ENCODE measurements around the gene NUMB. TPM values are rescaled to one million over a fixed set of nuclear protein-coding genes. Genes with fewer than 3 reads are reported as not detected.

The NUMB gene
- polyA plus RNA-seq, 3 donors, result 85.0 to 86.4 (median 85.3) TPM

DNA sequence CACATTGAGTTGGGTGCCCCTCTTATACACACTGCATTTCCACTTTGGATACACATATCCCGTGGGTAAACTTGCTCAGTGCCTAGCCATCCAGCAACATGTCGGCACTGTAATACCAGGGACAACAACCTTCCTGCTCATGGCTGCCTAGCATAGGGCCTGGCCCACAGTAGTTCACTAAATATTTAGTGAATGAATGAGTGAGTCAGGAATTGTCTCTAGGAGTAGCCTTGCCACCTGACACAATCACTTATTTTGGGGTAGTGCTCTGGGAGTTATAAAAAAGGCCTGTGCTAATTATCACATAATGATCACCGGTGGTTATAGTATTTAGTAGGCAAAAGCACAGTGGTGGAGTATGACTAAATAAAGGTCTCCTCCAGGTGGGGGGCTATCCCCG is 8.5 kb upstream of the NUMB start:
- DNase-seq (ENCODE audit: low read depth in 3 of 3, low spot score in 2 of 3), result no peak

DNA sequence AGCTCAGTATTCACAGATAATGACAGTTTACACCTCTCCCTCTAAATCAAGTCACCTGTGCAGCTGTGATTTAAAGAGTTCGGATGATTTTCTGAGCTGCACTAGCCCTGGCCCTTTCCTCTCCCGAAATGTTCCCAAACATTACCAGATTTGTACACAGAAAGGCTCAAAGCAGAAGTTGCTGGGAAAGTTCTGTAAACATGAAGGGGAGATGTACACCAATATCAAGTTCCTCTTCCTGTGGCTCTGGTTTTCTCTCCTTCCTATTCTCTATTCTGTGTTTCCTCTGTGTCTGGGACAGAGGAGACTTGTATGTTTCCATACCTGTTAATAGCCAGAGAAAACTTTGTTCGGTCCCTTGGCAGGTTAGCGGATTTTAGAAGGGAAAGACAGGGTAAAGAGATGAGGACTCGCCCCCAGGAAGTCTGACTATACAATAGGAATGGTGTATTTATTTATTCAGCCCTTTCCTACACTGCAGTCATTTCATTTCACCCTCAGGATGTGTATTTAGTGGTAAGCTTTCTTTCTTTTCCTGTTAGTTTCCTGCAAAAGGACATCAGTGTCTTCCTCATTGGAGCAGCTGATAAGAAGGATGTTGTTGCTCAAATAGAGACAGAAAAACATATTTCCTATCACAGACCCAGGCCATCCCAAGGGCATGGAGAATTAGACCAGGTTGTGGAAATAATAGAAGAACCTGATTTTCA is 7.6 kb upstream of the NUMB start:
- no peak for DNase-seq (ENCODE audit: low read depth in 3 of 3, low spot score in 2 of 3)

DNA sequence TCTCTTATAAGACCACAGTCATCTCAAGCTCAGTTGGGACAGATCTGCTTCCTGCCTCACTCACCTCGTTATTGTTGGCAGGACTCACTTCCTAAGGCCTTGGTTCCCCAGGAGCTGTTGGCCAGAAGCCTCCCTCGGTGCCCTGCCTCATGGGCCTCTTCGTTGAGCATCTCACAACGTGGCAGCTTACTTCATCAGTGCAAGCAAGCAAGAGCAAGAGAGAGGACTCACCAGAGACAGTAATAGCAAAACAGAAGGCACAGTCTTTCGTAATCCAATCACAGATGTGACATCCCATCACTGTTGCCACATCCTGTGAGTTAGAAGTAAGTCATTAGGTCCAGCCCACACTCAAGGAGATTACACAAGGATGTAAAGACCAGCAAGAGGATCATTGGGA is 5.1 kb upstream of the NUMB start:
- no peak for DNase-seq (ENCODE audit: low read depth in 3 of 3, low spot score in 2 of 3)

- DNase-seq (ENCODE audit: low read depth in 3 of 3, low spot score in 2 of 3), result no peak
These were observed 4.5 kb upstream of the NUMB start for GRCh38 chr14:73462815-73463214.

DNA sequence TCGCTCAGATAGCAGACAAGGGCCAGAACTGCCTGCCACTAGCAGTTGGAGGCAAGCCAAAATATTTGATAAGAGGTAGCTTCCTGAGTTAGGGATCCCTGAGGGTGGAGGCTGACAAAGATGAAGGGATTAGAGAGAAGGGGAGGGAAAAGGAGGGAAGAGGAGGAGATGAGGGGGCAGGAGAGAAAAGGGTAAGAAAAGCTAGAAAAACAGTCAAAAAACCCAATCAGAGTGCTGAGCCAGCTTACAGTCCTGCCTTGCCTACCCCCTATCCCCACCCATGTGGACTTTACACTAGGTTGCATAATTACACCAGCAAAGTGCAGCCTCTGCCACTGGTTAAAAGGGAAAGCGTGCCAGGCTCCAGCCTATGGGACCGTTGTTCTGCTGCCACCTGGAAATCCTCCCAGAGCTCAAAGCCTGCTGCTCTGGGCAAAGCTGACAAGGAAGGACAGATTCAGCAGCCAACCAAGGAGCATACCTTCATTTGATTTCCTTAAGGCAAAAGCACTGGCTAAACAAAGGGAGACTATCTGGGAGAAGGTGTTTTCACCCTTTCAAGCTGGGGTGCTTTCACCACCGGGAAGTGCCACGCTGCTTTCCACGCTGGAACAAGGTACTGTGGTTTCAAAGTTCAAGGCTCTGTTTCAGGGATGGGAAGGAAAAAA is 3.8 kb upstream of the NUMB start:
- DNase-seq (ENCODE audit: low read depth in 3 of 3, low spot score in 2 of 3), result no peak

GRCh38 chr14:73461478-73462047 is 3.2 kb upstream of the NUMB start:
- DNase-seq (ENCODE audit: low read depth in 3 of 3, low spot score in 2 of 3), result no peak

DNA sequence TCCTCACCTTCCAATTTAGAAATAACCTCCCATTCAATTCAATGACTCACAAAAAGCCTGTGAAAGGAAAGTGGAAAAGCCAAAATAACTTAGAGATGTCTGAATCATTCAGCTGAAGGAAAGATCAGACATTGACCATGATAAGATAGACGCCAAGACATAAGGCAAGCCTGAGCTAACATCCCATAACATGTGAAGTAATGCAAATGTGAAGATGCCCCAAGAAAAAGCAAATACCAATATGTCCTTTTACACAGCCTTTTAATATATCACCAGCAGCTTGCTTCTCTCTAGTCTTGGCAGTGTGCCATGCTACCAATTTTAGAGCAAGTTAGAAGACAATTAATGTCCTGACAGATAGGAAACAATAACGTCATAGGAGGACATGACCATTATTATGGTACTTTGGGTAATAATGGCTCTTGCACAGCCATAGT is 2.4 kb upstream of the NUMB start:
- DNase-seq (ENCODE audit: low read depth in 3 of 3, low spot score in 2 of 3), result no peak

DNA sequence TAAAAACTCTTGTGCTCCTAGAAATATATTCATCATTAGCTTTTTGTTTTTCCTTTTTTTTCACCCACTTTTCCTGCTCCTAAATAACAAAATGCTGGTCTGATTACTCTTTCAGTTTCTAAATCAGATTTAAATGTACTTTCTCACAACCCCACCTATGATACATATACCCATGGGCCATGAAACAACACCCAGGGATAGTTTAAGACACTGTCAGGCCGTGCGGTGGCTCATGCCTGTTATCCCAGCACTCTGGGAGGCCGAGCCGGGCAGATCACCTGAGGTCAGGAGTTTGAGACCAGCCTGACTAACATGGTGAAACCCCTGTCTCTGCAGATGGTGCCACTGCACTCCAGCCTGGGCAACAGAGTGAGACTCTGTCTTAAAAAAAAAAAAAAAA is 1.6 kb upstream of the NUMB start:
- DNase-seq (ENCODE audit: low read depth in 3 of 3, low spot score in 2 of 3), result no peak

GRCh38 chr14:73457924-73458182 is 493 bp downstream of the NUMB start:
- DNase-seq (ENCODE audit: low read depth in 3 of 3, low spot score in 2 of 3), result no peak

- no peak for DNase-seq (ENCODE audit: low read depth in 3 of 3, low spot score in 2 of 3)
These were observed 1.1 kb downstream of the NUMB start for GRCh38 chr14:73457041-73457923.

DNA sequence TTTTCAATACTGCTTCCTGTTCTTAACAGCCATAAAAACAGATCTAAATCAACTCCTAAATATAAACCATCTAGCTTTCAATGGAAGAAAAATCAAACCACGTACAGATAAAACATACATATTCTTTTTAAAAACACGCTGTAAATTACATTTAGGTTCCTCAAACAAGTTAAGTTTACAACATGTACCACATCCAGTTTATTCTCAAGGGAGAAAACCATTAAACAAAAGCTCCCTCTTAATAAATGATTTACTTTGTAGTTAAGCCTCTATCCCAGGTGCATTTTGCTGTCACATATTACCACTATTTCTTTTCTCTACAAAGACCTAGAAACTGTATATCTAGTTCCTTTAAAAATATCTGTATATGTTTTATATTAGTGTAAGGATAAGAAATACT is 3.1 kb downstream of the NUMB start:
- DNase-seq (ENCODE audit: low read depth in 3 of 3, low spot score in 2 of 3), result no peak

- no peak for DNase-seq (ENCODE audit: low read depth in 3 of 3, low spot score in 2 of 3)
These were observed 5.8 kb downstream of the NUMB start for GRCh38 chr14:73452341-73453186.

GRCh38 chr14:73443758-73444157 is 14.6 kb downstream of the NUMB start:
- DNase-seq (ENCODE audit: low read depth in 3 of 3, low spot score in 2 of 3), result no peak

- no peak for DNase-seq (ENCODE audit: low read depth in 3 of 3, low spot score in 2 of 3)
These were observed 17.1 kb downstream of the NUMB start for GRCh38 chr14:73441286-73441685.

DNA sequence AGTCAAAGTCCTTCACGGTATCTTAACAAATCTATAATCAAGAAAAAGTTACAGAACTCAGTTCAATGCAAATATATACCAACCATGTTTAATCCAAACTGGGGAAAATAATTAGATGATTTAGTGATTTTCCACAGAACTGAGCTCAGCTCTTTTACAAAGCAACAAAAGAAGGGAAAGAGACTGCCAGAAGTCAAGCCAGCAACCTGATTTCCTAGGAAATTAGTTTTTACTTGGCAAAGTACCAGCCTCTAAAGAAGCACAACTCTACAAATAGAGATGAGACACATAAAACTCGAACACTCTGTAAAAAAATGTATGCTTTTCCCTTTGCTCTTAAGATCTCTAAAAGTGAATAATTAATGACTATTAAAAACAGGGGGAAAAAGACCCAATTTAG is 19.4 kb downstream of the NUMB start:
- DNase-seq (ENCODE audit: low read depth in 3 of 3, low spot score in 2 of 3), result no peak

DNA sequence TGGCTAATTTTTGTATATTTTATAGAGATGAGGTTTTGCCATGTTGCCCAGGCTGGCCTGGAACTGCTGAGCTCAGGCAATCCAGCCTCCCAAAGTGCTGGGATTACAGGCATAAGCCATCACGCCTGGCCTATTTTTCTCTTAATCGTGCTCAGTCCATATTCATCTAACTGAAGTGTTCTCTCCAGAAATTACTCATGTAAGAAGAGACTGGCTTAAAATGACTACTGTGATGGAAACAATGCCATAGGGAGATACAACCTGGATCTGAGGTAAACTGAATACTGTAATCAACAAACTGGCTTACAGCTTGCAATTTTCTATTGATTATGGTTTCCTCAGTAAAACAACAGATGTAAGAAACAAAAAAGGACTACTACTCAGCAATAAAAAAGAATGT is 21.1 kb downstream of the NUMB start:
- DNase-seq (ENCODE audit: low read depth in 3 of 3, low spot score in 2 of 3), result no peak

GRCh38 chr14:73432124-73432523 is 26.2 kb downstream of the NUMB start:
- no peak for DNase-seq (ENCODE audit: low read depth in 3 of 3, low spot score in 2 of 3)

DNA sequence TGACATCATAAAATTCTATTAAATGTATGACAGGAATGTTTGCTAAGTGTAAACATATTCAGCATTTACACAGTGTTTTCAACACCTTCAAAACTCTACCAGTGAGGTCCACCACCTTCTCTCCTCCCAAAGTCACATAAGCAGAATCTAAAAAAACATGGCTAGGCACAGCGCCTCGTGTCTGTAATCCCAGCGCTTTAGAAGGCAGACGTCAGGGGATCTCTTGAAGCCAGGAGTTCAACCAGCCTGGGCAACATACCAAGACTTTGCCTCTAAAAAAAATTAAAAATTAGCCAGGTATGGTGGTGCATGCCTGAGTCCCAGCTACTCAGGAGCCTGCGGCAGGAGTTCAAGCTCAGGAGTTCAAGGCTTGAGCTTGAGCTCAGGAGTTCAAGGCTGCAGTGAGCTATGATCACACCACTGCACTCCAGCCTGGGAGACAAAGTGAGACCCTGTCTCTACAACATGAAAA is 30.0 kb downstream of the NUMB start:
- no peak for DNase-seq (ENCODE audit: low read depth in 3 of 3, low spot score in 2 of 3)

DNA sequence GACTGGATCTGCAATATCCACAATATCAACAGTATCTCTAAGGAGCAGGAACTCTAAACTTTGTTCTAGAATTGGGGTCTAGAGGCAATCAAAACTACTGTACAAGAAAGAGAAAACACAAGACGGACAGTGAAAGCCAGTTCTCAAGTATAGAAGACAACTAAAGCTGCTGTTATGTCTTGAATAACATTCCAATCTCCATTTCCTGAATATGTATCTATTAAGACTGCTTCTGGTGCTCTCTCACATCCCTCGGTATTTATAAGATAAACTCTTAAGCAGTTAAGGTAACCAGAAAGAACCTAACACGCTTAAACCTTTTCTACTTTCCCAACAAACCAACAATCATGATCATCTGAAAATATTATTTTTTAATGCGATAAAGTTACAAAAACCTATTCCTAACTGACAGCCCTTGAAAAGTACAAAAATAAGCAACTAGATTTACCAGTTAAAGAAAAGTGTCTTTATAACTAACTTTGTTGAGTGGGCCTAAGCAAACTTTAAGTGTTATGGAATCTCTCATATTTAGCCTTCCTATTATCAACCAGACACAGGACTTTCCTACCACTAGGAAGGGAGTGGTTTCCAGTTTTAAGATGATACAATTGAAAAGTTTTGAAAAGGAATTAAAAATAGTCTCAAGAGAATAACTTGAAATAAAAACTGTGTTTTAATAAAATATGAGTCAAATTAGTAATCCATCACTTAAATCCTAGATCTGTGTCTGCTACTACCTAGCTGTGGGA is 30.7 kb downstream of the NUMB start:
- no peak for DNase-seq (ENCODE audit: low read depth in 3 of 3, low spot score in 2 of 3)

GRCh38 chr14:73426877-73427276 is 31.5 kb downstream of the NUMB start:
- no peak for DNase-seq (ENCODE audit: low read depth in 3 of 3, low spot score in 2 of 3)
